ENCODE data around the gene PLCB3.

GRCh38 chr11:64220798-64221197, 30.5 kb upstream of the PLCB3 start:
- no peak for TF ChIP-seq CTCF (IDR thresholded peaks at IDR 0.05)
- no peak for TF ChIP-seq POLR2A (IDR thresholded peaks at IDR 0.05)
